ENCODE results near the gene SEMA4B. TPM values are rescaled to one million over a fixed set of nuclear protein-coding genes. Genes with fewer than 3 reads are reported as not detected.

SEMA4B gene
- polyA plus RNA-seq, 1 donor (not counting 4 experiments of a cell fraction or from before 2014, with no cell fraction given), result 58.7 TPM

DNA sequence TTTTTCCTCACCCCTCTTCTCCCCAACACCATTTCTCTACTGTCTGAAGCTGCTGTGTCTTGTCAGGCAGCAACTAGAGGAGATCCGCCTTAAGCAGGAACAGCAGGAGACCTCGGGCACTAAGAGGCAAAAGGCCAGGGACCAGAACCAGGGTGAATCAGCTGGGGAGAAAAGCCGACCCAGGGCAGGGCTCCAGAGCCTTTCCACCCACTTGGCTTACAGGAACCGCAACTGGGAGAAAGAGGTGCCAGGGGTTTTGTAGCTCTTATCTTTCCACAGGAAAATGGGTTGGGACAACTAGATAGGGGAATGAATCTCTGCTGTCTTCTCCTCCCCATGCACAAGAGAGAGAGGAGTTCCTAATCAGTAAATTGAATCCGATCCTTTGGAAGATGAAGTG is 61.3 kb downstream of the SEMA4B start:
- no peak for TF ChIP-seq EZH2 (IDR thresholded peaks at IDR 0.05; ENCODE audit: low read length)
- TF ChIP-seq, protein P1, sequence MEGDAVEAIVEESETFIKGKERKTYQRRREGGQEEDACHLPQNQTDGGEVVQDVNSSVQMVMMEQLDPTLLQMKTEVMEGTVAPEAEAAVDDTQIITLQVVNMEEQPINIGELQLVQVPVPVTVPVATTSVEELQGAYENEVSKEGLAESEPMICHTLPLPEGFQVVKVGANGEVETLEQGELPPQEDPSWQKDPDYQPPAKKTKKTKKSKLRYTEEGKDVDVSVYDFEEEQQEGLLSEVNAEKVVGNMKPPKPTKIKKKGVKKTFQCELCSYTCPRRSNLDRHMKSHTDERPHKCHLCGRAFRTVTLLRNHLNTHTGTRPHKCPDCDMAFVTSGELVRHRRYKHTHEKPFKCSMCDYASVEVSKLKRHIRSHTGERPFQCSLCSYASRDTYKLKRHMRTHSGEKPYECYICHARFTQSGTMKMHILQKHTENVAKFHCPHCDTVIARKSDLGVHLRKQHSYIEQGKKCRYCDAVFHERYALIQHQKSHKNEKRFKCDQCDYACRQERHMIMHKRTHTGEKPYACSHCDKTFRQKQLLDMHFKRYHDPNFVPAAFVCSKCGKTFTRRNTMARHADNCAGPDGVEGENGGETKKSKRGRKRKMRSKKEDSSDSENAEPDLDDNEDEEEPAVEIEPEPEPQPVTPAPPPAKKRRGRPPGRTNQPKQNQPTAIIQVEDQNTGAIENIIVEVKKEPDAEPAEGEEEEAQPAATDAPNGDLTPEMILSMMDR (optimal IDR thresholded peaks at IDR 0.05 in 1 of 3, IDR thresholded peaks at IDR 0.05 in 1 of 3, conservative IDR thresholded peaks at IDR 0.05 in 1 of 3; ENCODE audit: extremely low read depth in 1 of 3, insufficient read depth in 2 of 3, low read length in 3 of 3), result no peak
- no peaks in the 10 kb centered on the region for H4K20me1 ChIP-seq (ENCODE audit: control insufficient read depth, extremely low read depth, insufficient read depth, low read length)
- DNase-seq (ENCODE audit: low read depth, low spot score) (no peak), FAIRE-seq (no peak)
- peak overlapping the region; percentile 56 for H3K9ac ChIP-seq (ENCODE audit: control insufficient read depth, extremely low read depth, insufficient read depth, low read length)
- H3K36me3 ChIP-seq (ENCODE audit: control insufficient read depth in 2 of 2, extremely low read depth in 1 of 2, insufficient read depth in 2 of 2, low read length in 2 of 2), result peaks cover 0 to 7% of the 10 kb centered on the region in 2 experiments
- peak overlapping the region; percentile 73 for H3K27ac ChIP-seq (ENCODE audit: control insufficient read depth, insufficient read depth, low read length)
- H3K4me2 ChIP-seq (ENCODE audit: control insufficient read depth, extremely low read depth, insufficient read depth, low read depth, low read length), result peak overlapping the region; percentile 73
- dilution Hi-C loops (cut with MboI; ENCODE audit: extremely low pct_ligation_motif_present, low sequenced_read_pairs), result no loop called here
- peaks cover 17% of the 10 kb centered on the region for H3K79me2 ChIP-seq (ENCODE audit: control insufficient read depth, insufficient read depth, low read length)
- H3K4me1 ChIP-seq (ENCODE audit: control insufficient read depth, extremely low read depth, insufficient read depth, low read length), result peaks cover 37% of the 10 kb centered on the region
- H2AFZ ChIP-seq (ENCODE audit: control insufficient read depth, low read length), result peak overlapping the region; percentile 97
- H3K4me3 ChIP-seq (ENCODE audit: control insufficient read depth in 2 of 3, extremely low read depth in 1 of 3, insufficient read depth in 2 of 3, low read depth in 1 of 3, low read length in 3 of 3), result no peak overlapping the region
- no peaks in the 10 kb centered on the region for H3K27me3 ChIP-seq (ENCODE audit: control insufficient read depth, extremely low read depth, insufficient read depth, low read length)
- no peaks in the 10 kb centered on the region for H3K9me3 ChIP-seq (ENCODE audit: control insufficient read depth, low read depth, low read length)
- no peaks in the 10 kb centered on the region for H3K9me1 ChIP-seq (ENCODE audit: control insufficient read depth, extremely low read depth, insufficient read depth, low read length)

DNA sequence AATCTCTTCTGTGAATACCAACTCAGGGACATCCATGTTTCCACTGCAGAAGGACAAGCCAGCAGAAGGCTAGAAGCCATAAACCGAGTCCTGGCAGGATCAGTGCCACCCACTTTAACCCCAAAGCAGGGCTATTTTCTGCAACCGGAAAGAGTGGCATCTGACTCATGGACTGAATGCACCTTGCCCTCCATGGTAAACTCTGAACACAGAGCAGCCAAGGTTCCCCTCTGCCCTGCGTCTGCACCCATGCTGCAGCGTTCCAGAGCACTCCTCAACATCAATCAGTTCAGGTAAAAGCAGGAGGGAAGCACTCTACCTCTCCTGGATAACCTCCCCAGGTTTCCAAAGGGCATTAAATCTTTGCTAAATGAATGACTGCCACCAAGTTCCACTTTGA is 63.5 kb downstream of the SEMA4B start:
- TF ChIP-seq EZH2 (IDR thresholded peaks at IDR 0.05; ENCODE audit: low read length), result no peak
- TF ChIP-seq, protein P1 (optimal IDR thresholded peaks at IDR 0.05 in 1 of 3, IDR thresholded peaks at IDR 0.05 in 1 of 3, conservative IDR thresholded peaks at IDR 0.05 in 1 of 3; ENCODE audit: extremely low read depth in 1 of 3, insufficient read depth in 2 of 3, low read length in 3 of 3), result no peak
- Histone ChIP-seq H3K4me2 (ENCODE audit: control insufficient read depth, extremely low read depth, insufficient read depth, low read depth, low read length) (peak overlapping the region; percentile 99), H3K79me2 (ENCODE audit: control insufficient read depth, insufficient read depth, low read length) (peaks cover 35% of the 10 kb centered on the region), H2AFZ (ENCODE audit: control insufficient read depth, low read length) (peak overlapping the region; percentile 100), H4K20me1 (ENCODE audit: control insufficient read depth, extremely low read depth, insufficient read depth, low read length) (peaks cover 3% of the 10 kb centered on the region), H3K4me1 (ENCODE audit: control insufficient read depth, extremely low read depth, insufficient read depth, low read length) (peaks cover 42% of the 10 kb centered on the region), H3K9me1 (ENCODE audit: control insufficient read depth, extremely low read depth, insufficient read depth, low read length) (peaks cover 2% of the 10 kb centered on the region), H3K9me3 (ENCODE audit: control insufficient read depth, low read depth, low read length) (no peaks in the 10 kb centered on the region), H3K9ac (ENCODE audit: control insufficient read depth, extremely low read depth, insufficient read depth, low read length) (peak overlapping the region; percentile 88), H3K27me3 (ENCODE audit: control insufficient read depth, extremely low read depth, insufficient read depth, low read length) (no peaks in the 10 kb centered on the region), H3K4me3 (ENCODE audit: control insufficient read depth in 2 of 3, extremely low read depth in 1 of 3, insufficient read depth in 2 of 3, low read depth in 1 of 3, low read length in 3 of 3) (peak overlapping the region; percentile 69 to 94 (median 77)), H3K27ac (ENCODE audit: control insufficient read depth, insufficient read depth, low read length) (peak overlapping the region; percentile 88), H3K36me3 (ENCODE audit: control insufficient read depth in 2 of 2, extremely low read depth in 1 of 2, insufficient read depth in 2 of 2, low read length in 2 of 2) (peaks cover 0 to 12% of the 10 kb centered on the region in 2 experiments)
- dilution Hi-C loops (cut with MboI; ENCODE audit: extremely low pct_ligation_motif_present, low sequenced_read_pairs), result no loop called here
- FAIRE-seq (no peak), DNase-seq (ENCODE audit: low read depth, low spot score) (no peak)

Data from keratinocyte (primary cell).